Retinal pigment epithelial cell (primary cell): ENCODE results near the gene MYH10.
A peak's percentile ranks its signal among the peaks of the same experiment; 100 is the strongest.

Experiments
- DNase-seq: peaks from one replicate; pipeline ENCODE4 v3.0.0-alpha.2; 2010; ENCODE audit warnings: low read depth
- H3K4me3 ChIP-seq: 2 replicates; pipeline ENCODE4 v1.5.1; 2011; ENCODE audit warnings: mild to moderate bottlenecking, low read length, control low read depth, moderate library complexity
- TF ChIP-seq, protein P1 (sequence below): conservative IDR thresholded peaks from 2 replicates; pipeline ENCODE4 v1.5.1; 2011; ENCODE audit warnings: low read depth, low read length, control low read depth, inconsistent platforms

Gene MYH10

DNA sequence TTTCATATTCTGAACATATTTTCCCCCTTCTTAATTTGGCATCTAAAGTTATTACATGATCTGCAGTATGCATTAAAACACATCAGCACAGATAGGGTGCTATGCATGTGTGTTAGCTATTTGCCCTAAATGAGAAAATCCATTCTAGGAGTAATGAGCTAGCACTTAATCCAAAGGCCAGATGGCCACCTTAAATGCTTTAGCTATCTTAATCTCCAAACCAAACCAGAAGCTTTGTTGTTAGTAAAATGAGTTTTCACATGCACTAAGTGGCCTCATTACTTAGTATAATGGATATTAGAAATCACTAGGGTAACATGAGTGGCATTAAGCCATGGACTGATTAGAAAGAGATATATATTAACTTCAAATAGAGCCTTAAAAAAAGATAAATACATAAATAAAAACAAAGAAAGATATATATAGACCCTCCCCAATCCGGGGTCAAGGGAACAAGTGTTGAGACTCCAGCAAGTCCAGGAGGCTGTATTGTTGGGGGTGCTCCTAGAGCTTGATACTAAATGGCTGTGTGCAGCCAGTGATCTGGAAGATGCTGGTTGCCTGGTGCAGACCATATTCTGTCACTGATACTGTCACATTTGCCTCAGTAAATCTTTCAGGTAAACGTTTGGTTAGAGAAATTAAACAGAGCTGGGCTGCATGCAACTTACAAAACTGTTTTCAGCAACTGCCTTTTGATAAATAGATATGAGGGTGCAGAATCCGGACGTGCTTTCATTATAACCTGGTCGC is 67.3 kb downstream of the MYH10 start:
- no peak for DNase-seq
- TF ChIP-seq, protein P1, sequence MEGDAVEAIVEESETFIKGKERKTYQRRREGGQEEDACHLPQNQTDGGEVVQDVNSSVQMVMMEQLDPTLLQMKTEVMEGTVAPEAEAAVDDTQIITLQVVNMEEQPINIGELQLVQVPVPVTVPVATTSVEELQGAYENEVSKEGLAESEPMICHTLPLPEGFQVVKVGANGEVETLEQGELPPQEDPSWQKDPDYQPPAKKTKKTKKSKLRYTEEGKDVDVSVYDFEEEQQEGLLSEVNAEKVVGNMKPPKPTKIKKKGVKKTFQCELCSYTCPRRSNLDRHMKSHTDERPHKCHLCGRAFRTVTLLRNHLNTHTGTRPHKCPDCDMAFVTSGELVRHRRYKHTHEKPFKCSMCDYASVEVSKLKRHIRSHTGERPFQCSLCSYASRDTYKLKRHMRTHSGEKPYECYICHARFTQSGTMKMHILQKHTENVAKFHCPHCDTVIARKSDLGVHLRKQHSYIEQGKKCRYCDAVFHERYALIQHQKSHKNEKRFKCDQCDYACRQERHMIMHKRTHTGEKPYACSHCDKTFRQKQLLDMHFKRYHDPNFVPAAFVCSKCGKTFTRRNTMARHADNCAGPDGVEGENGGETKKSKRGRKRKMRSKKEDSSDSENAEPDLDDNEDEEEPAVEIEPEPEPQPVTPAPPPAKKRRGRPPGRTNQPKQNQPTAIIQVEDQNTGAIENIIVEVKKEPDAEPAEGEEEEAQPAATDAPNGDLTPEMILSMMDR: no peak
- H3K4me3 ChIP-seq: no peak overlapping the region

DNA sequence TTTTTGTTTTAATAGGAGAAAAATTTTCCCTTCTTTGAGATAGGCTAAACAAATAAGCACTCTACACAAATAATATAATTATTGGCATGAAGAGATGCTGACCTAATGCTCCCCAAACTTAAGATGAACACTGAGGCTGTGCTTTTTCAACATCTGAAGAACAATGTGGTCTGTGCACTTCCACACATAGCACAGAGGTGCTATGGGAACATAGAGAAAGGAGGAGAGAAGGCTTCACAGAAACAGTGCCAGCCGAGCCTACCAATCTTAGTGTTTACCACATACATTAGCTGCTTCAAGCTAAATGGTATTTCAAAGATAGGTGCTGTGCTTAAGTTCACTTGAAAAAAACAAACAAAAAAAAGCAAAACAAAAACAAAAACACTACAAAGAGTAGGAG is 72.4 kb downstream of the MYH10 start:
- no peak for DNase-seq
- TF ChIP-seq, protein P1: no peak
- no peak overlapping the region for H3K4me3 ChIP-seq

DNA sequence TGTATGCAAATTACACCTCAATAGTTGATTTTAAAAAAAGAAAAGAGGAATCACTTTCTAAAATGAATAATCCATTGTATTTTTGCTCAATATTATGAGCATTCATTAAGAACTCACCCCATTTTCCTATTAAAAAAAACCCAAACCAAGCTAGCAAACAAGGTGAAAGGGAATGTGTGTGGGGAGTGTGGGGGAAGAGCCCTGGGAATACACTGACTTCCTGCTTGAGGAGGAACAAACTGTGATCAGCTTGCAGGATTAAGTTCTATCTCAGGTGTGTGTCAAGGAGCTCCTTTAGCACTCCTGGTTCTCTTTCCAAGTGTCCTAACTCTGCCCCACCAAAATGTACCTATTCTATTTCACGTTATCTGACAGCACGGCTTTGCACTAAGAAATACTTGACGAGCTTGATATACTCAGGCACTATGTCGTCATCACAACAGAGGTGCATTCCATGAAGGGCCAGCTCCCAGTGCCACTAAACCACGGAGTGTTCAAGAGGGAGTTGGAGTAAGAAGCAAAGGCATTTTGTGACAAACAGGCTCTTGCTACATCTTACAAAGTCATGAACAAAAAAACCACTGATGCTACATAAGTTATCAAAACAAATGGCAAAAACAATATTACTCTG is 73.2 kb downstream of the MYH10 start:
- no peak overlapping the region for H3K4me3 ChIP-seq
- no peak for DNase-seq
- TF ChIP-seq, protein P1: no peak

DNA sequence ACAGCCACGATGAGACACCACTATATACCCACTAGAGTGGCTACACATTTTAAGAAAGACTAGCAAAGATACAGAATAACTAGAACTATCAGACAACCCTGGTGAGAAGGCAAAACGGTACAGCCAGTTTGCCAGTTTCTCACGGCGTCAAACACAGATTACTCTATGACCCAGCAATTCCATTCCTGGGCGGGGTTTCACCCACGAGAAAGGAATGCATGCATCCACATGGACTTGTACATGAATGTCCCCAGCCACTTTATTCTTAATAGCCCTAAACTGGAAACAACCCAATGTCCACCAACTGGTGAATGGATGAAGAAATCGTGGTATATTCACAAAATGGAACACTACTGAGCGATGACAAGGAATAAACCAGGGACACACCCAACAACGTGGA is 74.5 kb downstream of the MYH10 start:
- peak; percentile 23 for DNase-seq
- TF ChIP-seq, protein P1: no peak
- H3K4me3 ChIP-seq: no peak overlapping the region

DNA sequence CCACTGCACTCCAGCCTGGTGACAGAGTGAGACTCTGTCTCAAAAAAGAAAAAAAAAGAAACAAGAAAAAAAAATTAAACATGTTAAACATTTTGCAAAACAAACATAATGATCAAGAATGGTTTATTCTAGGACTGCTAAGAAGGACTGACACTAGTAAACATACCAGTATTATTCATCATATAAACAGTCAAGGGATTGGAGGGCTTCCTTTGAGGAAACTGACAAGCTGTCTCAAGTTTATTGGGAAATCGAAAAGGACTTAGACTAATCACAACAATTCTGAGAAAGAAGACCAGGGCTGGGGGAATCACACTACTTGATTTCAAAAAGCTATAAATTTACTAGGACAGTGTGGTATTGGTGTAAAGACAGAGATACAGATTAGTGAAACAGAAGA is 75.5 kb downstream of the MYH10 start:
- TF ChIP-seq, protein P1: no peak
- DNase-seq: no peak

DNA sequence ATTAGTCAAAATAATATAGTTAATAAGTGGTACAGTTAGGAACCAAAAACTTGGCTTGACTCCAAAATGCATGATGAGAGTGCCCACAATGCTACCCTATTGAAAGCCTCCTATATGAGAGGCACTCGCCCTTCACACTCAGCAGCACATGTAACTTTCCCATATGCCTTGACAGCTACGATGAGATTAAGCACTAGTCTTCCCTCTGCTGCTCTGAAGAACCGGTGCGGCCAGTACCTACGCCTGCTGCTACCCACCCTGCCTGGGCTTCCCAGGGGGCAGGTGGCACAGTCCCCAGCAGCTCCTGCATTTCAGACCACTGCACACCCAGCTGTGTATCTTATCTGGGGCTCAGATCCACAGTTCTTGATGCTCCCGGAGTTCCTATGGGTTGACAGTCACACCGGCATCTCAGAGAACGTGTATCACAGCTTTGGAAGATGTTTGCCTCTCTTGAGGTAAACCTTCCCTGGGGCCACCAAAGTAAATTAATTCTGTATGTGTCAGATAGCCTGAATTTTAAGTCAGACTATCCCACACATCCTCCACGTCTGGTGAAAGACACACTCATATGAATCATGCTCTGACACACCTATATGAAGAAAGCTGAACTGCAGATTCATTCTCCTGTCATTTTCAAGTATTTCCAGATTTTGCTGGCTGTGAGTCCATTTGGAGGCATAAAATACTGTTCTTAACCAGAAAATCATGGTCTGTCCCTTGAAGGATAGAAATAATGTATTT is 77.8 kb downstream of the MYH10 start:
- DNase-seq: no peak
- TF ChIP-seq, protein P1: no peak
- no peak overlapping the region for H3K4me3 ChIP-seq

More for the DNA sequence above, 75.5 kb downstream of the MYH10 start:
- no peak overlapping the region for H3K4me3 ChIP-seq
